Dermis microvascular lymphatic vessel endothelial cell (primary cell): ENCODE measurements around the gene PPP1R14D. TPM values are rescaled to one million over a fixed set of nuclear protein-coding genes. Genes with fewer than 3 reads are reported as not detected.
A peak's percentile ranks its signal among the peaks of the same experiment; 100 is the strongest.
"Not testable (repeated sequence)": the region's sequence is repeated elsewhere in the genome, so short reads cannot be mapped to it uniquely, and the experiment has no call there.

ENCODE experiments used
- DNase-seq, 2 donors: peaks; one replicate each; pipeline versions ENCODE4 v3.0.0 to v3.0.0-alpha.2; 2010; ENCODE audit warnings: low read depth in 2 of 2
- total RNA-seq: library from RNA; depleted of rRNA; stranded (reverse); fragments of >200 nt; gene quantifications from 2 replicates; pipeline ENCODE4 v1.2.1, GENCODE V29; 2014

PPP1R14D gene
- total RNA-seq = not detected in 2 replicates

- no peak for DNase-seq
Measured at GRCh38 chr15:40828447-40829036, at the start of gene PPP1R14D. TSS of gene PPP1R14D (minus strand) at chr15:40828708. CDS start at chr15:40828641, 67 bp downstream.

- no peak for DNase-seq
Measured at GRCh38 chr15:40877694-40878093, 49.2 kb upstream of the PPP1R14D start.

GRCh38 chr15:40875991-40876730 lies 47.7 kb upstream of the PPP1R14D start:
- DNase-seq = no peak

DNA sequence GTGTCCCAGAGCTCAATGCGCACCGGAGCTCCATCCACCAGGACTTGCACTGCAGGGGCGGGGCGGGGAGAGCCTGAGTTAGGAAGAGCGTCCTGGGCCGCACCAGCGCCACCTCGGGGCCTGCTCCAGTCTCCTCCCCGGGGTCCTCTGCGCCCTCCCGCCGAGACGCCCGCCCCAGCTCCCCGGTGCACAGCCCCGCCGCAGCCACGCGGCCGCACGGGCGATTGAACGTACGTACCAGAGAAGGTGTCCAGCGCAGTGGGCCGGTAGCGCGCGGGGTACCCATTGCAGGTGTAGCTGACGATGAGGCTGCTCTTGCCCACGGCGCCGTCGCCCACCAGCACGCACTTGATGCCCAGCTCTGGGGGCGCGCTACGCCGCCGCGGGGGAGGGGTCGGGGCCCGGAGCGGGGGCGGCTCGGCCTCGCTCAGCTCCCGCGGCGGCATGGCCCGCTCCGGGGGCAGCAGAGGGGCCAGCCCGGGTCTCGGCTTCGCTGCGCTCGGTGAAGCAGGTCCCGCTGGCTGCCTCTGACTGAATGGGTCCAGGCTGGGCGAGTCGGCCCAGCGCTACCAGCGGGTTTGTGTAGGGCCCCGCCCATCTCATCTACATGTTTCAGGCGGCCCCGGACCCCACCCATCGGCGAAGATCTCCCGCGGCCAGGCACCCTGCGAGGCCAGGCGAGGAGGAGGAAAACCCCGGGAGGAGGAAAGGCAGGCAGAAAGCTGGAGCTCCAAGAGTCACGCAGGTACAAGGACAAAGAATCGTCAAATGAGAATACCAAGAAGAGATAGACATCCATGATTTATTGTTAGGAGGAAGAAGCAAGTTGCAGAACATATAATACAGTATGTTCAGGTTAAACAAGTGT lies 45.4 kb upstream of the PPP1R14D start, which contains the start of gene RHOV:
Gene RHOV (minus strand): TSS at position 541 of the 868 bp plus-strand sequence. CDS start 95 bp downstream, at position 446.
- DNase-seq = peak in 1 of 2 donors; percentile 48

- no peak for DNase-seq
Measured at GRCh38 chr15:40872791-40873693, 44.5 kb upstream of the PPP1R14D start.

DNA sequence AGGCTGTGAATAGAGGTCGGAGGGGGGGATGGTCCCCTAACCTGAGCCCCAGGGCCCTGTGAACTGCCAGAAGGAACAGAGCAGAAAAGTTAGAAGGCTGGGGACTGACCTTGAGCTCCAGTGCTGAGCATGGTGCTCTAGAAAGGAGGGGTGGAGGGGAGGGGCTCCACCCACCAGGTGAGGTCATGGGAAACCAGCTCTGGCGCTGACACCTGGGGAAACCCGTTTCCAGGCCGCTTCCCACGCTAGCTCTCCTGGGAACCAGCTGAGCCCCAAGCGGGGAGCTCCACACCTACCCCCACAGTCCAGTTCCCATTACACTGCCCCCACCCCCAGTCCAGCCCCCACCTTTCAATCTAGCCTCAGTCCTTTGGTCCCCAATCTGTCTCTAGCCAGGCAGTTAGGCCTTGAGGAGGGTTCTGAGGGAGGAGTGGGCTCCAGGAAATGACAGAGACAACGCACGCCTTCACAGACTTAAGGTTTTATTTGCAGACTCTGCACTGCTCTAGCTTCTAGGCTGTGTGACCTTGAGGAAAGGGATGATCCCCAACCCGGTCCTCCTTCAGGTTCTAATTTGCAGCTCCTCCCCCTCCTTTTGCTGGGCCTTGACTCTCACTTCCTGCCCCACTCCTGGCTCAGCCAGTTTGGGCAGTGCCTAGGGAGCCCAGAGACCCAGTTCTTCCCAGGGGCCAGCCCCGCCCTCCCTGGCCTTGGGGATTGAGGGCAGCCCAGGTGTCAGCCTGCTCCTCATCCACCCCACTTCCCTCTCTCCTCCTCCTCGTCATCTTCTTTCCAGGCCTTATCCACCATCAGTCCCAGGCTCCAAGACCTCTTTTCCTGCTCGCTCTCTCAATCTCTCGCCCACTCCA lies 43.5 kb upstream of the PPP1R14D start:
- no peak for DNase-seq

DNA sequence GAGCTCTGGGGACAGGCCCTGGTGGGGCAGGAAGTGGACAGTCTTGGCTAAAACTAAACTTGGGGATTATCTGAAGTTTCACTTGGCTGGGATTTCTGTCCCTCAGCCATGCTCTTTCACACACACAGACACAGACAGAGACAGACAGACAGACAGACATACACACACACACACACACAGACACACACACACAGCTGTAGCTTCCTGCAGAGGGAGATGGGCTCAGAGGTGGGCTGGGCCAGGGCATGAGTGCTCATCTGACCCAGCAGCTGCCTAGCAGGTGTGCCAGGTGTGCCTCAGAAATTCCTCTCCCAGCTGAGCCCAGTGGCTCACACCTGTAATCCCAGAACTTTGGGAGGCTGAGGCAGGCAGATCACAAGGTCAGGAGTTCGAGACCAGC lies 42.2 kb upstream of the PPP1R14D start:
- DNase-seq = no peak

- no peak for DNase-seq
Measured at GRCh38 chr15:40869686-40870085, 41.2 kb upstream of the PPP1R14D start.

- no peak for DNase-seq
Measured at GRCh38 chr15:40867199-40867598, 38.7 kb upstream of the PPP1R14D start.

- no peak for DNase-seq
Measured at GRCh38 chr15:40863660-40864270, 35.3 kb upstream of the PPP1R14D start.

GRCh38 chr15:40861147-40861546 lies 32.6 kb upstream of the PPP1R14D start:
- not testable (repeated sequence) for DNase-seq

DNA sequence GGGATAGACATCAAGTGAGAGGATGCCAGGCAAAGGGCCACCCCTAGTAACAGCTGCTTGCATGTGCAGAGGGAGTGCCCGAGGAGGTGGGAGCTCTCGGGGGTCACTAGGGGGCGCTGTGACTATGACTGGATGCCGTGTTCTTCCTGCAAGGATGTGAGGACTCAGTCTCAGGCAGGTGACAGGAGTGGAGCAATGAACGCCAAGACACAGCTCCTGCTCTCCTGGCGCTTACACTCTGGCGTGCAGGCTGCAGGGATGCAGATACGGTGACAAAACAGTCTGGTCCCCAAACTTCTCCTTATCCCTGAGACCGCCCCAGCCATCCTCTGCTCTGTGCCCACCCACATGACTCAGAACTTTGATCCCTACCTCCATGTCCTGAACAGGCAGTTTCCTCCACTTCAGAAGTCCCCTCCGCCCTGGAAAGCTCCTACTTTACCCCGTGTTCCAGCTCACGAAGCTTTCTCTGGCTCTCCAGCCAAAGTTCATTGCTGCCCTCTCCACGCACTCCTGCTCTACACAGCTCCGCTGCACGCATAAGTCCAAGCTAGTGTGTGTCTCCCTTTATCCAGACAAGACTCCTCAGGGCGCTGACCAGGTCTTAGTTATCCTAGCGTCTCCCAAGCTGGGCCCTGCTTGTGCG lies 30.8 kb upstream of the PPP1R14D start:
- DNase-seq = peak; percentile 49 to 82

- no peak for DNase-seq
Measured at GRCh38 chr15:40858706-40859105, 30.2 kb upstream of the PPP1R14D start.

DNA sequence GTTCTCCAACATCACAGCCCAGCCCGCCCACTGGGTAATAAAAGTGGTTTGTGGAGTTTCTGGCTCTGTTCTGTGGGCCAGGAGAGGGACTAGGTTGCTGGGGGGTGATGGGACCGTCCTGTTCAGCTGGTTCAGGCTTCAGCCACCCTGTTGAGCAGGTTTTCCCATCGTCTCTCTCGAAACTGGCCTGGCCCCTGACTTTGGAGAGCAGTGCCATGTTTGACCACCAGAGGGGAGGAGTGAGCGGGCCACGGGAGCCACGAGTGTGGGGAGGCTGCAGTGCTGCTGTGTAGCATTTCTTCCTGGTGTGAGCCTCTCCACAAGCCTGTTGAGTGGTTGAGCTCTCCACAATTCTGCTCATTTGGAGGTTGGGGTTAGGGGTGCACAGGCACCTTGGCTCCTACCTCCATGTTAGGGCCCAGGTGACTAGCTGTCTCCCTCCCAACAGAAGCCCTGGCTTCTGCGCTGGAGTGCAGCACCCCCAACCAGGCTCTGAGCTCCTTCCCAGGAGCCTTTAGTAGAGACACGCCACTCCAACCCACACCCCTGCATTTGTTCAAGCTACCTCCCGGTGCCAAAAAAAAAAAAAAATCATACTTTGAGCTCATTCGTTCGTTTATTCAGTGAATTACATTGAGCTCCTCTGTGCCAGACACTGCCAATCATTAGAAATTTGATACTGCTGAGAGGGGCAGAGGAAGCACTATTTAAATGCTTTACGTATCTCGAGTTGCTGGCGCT lies 29.3 kb upstream of the PPP1R14D start:
- DNase-seq = peak; percentile 34 to 58

DNA sequence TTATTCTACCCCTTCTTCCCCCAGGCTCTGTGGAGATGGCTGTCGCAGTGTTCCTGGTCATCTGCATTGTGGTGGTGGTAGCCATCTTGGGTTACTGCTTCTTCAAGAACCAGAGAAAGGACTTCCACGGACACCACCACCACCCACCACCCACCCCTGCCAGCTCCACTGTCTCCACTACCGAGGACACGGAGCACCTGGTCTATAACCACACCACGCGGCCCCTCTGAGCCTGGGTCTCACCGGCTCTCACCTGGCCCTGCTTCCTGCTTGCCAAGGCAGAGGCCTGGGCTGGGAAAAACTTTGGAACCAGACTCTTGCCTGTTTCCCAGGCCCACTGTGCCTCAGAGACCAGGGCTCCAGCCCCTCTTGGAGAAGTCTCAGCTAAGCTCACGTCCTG lies 28.2 kb upstream of the PPP1R14D start:
- DNase-seq = no peak

GRCh38 chr15:40855706-40856234 lies 27.3 kb upstream of the PPP1R14D start:
- DNase-seq = no peak

- DNase-seq = no peak
Measured at GRCh38 chr15:40854161-40854560, 25.7 kb upstream of the PPP1R14D start.

- DNase-seq = no peak
Measured at GRCh38 chr15:40853241-40853890, 24.9 kb upstream of the PPP1R14D start.
